Uterus (tissue), 4 donors: ENCODE measurements around the gene STAG1. TPM values are rescaled to one million over a fixed set of nuclear protein-coding genes. Genes with fewer than 3 reads are reported as not detected.

Source experiments
- DNase-seq, 2 donors: peaks; one replicate each; pipeline ENCODE4 v3.0.0-alpha.2; 2019 to 2020
- H3K27ac ChIP-seq, 2 donors: fragments of 200-600 bp; sonication (generic); 1 replicate in 1 of 2; 2 replicates in 1 of 2; pipeline ENCODE4 v1.5.1; 2016 to 2018
- H3K27me3 ChIP-seq, 2 donors: fragments of 200-600 bp; sonication (generic); one replicate each; pipeline ENCODE4 v1.5.1; 2018 to 2019; ENCODE audit warnings: control low read depth in 1 of 2
- H3K36me3 ChIP-seq, 2 donors: fragments of 200-600 bp; sonication (generic); one replicate each; pipeline ENCODE4 v1.5.1; 2019; ENCODE audit warnings: control low read depth in 1 of 2
- H3K4me1 ChIP-seq, 2 donors: fragments of 200-600 bp; sonication (generic); one replicate each; pipeline ENCODE4 v1.5.1; 2018 to 2019; ENCODE audit warnings: control low read depth in 1 of 2
- H3K4me3 ChIP-seq, 2 donors: fragments of 200-600 bp; sonication (generic); 1 replicate in 1 of 2; 2 replicates in 1 of 2; pipeline ENCODE4 v1.5.1; 2018 to 2019; ENCODE audit warnings: mild to moderate bottlenecking in 1 of 2
- H3K9me3 ChIP-seq, 2 donors: fragments of 200-600 bp; sonication (generic); one replicate each; pipeline ENCODE4 v1.5.1; 2019; ENCODE audit warnings: control low read depth in 1 of 2
- POLR2A ChIP-seq, 2 donors: fragments of 450-650 bp; IDR thresholded peaks; one replicate each; pipeline ENCODE4 v1.6.1; 2016; ENCODE audit warnings: antibody characterized with exemption in 2 of 2, mild to moderate bottlenecking in 1 of 2, moderate library complexity in 1 of 2
- intact Hi-C: fragments of 100-400 bp; cut with DNase I; formaldehyde crosslinking; loops from one replicate; pipeline ENCODE4 v1.15.1; 2023; ENCODE audit warnings: low total_unique reads
- total RNA-seq, 4 donors: library from RNA; depleted of rRNA in 3 of 4; stranded (reverse); fragments of >200 nt in 3 of 4; gene quantifications; one replicate each; pipeline versions ENCODE4 v1.1.0 to v1.2.4, GENCODE V29; 2014 to 2023
- TF ChIP-seq, protein P1 (sequence below), 4 experiments: fragments of 200-600 bp in 2 of 4; fragments of 450-650 bp in 2 of 4; sonication (generic) in 2 of 4; IDR thresholded peaks; one replicate each; pipeline ENCODE4 v1.5.1; 2016 to 2019; ENCODE audit warnings: antibody characterized with exemption in 4 of 4, mild to moderate bottlenecking in 2 of 4, moderate library complexity in 1 of 4
- donor health status: DM: yes; HTN: yes; CAD: no.

STAG1 gene
- total RNA-seq, 4 donors from 2014 or later = 41.5 to 139 (median 86.0) TPM

DNA sequence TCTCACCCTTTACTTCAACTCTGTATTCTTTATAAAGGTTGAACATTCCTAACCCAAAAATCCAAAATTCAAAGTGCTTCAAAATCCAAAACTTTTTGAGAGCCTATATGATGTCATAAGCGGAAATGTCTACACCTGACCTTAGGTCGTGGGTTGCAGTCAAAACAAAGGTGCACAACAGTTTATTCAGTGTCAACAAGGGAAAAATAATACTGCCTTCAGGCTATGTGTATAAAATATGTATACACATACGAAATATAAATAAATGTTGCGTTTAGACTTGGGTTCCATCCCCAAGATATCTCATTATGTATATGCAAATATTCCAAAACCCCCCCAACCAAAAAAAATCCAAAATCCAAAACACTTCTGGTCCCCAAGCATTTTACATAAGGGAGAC is 90.9 kb downstream of the STAG1 start:
- no peaks in the 10 kb centered on the region for H3K27me3 ChIP-seq
- TF ChIP-seq POLR2A (IDR thresholded peaks at IDR 0.05) = no peak
- TF ChIP-seq, protein P1, sequence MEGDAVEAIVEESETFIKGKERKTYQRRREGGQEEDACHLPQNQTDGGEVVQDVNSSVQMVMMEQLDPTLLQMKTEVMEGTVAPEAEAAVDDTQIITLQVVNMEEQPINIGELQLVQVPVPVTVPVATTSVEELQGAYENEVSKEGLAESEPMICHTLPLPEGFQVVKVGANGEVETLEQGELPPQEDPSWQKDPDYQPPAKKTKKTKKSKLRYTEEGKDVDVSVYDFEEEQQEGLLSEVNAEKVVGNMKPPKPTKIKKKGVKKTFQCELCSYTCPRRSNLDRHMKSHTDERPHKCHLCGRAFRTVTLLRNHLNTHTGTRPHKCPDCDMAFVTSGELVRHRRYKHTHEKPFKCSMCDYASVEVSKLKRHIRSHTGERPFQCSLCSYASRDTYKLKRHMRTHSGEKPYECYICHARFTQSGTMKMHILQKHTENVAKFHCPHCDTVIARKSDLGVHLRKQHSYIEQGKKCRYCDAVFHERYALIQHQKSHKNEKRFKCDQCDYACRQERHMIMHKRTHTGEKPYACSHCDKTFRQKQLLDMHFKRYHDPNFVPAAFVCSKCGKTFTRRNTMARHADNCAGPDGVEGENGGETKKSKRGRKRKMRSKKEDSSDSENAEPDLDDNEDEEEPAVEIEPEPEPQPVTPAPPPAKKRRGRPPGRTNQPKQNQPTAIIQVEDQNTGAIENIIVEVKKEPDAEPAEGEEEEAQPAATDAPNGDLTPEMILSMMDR (IDR thresholded peaks at IDR 0.05) = no peak
- H3K27ac ChIP-seq = no peak overlapping the region
- H3K4me1 ChIP-seq = no peaks in the 10 kb centered on the region
- H3K9me3 ChIP-seq = no peaks in the 10 kb centered on the region
- no peak overlapping the region for H3K4me3 ChIP-seq
- intact Hi-C loops = no loop called here
- no peak for DNase-seq
- H3K36me3 ChIP-seq = no peaks in the 10 kb centered on the region

DNA sequence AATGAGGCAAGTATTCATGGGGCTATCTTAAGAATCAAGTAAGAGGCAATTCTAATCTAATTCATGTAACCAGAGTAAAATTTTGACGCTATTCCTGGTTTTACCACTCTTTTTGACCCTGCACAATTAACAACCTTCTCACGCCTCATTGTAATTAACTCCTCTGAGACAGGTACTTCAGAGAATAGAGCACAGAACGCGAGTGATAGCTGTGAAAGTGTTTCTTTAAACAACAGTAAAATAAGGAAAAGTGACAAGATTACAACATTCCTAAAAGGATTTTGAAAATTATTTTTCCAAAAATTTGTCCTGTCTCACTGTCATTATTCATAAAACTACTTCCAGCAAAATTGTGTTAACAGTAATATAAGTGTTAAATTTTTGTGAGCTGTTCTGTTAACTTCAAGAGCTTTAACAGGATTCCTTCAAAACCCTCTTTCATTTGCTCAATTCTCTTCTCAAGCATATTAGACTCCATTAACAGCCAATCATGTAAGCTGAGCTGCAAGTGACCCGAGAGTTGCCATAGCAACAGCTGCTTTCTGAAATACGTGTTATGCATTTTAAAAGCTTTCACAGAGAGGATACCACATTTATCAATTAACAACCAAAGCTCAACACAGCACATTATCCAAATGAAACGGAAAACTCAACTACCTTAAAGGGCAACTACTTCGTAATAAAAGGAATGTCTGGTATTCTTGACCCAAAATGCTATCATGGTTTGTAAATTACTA is 93.1 kb downstream of the STAG1 start:
- intact Hi-C loops = no loop called here
- peaks cover 0 to under 1% of the 10 kb centered on the region in 2 donors for H3K9me3 ChIP-seq

DNA sequence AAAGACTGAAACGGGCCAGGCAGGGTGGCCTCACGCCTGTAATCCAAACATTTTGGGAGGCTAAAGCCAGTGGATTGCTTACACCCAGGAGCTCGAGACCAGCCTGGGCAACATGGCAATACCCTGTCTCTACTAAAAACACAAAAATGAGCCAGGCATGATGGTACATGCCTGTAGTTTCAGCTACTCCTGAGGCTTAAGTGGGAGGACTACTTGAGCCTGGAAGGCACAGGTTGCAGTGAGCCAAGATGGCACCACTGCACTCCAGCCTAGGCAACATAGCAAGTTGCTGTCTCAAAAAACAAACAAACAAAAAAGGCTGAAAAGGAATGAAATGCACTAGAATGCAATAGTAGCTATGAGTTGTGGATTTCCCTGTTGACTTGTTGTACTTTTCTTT is 94.7 kb downstream of the STAG1 start:
- DNase-seq = no peak
- H3K4me1 ChIP-seq = no peaks in the 10 kb centered on the region
- intact Hi-C loops = no loop called here

More for the DNA sequence above, 93.1 kb downstream of the STAG1 start:
- DNase-seq = no peak
- Histone ChIP-seq H3K27me3 (no peaks in the 10 kb centered on the region), H3K4me1 (no peaks in the 10 kb centered on the region), H3K27ac (no peak overlapping the region), H3K36me3 (no peaks in the 10 kb centered on the region), H3K4me3 (no peak overlapping the region)
- TF ChIP-seq, protein P1 (IDR thresholded peaks at IDR 0.05) = no peak
- no peak for TF ChIP-seq POLR2A (IDR thresholded peaks at IDR 0.05)

DNA sequence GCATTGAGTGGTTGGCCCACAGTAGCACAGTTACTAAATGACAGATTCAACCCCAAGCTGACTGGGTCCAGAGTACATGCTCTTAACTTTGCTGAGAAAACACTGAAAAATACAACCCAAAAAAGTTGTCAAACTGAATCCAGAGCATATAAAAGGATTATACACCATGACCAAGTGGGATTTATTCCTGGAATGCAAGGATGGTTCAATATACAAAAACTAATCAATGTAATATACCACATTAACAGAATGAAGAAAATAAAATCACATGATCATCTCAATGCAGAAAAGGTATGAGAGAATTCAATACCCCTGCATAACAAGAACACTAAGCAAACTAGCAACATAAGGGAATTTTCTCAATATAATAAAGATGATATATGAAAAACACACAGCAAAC is 98.5 kb downstream of the STAG1 start:
- Histone ChIP-seq H3K36me3 (no peaks in the 10 kb centered on the region), H3K4me1 (no peaks in the 10 kb centered on the region), H3K4me3 (no peak overlapping the region), H3K9me3 (peaks cover 0 to 12% of the 10 kb centered on the region in 2 donors), H3K27me3 (no peaks in the 10 kb centered on the region), H3K27ac (no peak overlapping the region)
- intact Hi-C loops = no loop called here
- DNase-seq = no peak
- TF ChIP-seq, protein P1 (IDR thresholded peaks at IDR 0.05) = no peak
- TF ChIP-seq POLR2A (IDR thresholded peaks at IDR 0.05) = no peak

More for the DNA sequence above, 94.7 kb downstream of the STAG1 start:
- TF ChIP-seq, protein P1 (IDR thresholded peaks at IDR 0.05) = no peak
- no peak for TF ChIP-seq POLR2A (IDR thresholded peaks at IDR 0.05)
- no peak overlapping the region for H3K27ac ChIP-seq
- no peaks in the 10 kb centered on the region for H3K36me3 ChIP-seq
- no peaks in the 10 kb centered on the region for H3K27me3 ChIP-seq
- no peak overlapping the region for H3K4me3 ChIP-seq
- H3K9me3 ChIP-seq = peaks cover 0 to 12% of the 10 kb centered on the region in 2 donors

DNA sequence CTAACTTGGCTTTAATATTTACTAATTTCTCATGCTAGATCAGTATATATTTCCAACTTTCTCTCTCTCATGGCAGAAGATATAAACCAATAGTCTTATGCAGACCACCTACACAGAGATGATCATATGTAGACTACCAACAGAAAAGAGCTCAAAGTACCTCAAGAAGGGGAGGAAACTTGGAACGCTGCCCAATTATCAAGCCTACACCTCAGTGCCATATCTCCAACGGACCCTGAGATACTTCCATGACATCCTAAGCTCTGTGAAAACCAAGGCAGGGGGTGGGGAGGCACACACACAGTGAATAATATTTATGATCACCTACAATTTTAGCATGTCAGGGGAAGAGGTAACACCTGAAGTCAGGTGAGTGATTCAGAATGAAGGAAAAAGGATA is 100.6 kb downstream of the STAG1 start:
- no peak for TF ChIP-seq POLR2A (IDR thresholded peaks at IDR 0.05)
- TF ChIP-seq, protein P1 (IDR thresholded peaks at IDR 0.05) = no peak
- no peaks in the 10 kb centered on the region for H3K4me1 ChIP-seq
- no peaks in the 10 kb centered on the region for H3K36me3 ChIP-seq
- no peak overlapping the region for H3K4me3 ChIP-seq
- no peak overlapping the region for H3K27ac ChIP-seq
- DNase-seq = no peak
- peaks cover 0 to 12% of the 10 kb centered on the region in 2 donors for H3K9me3 ChIP-seq
- H3K27me3 ChIP-seq = no peaks in the 10 kb centered on the region
- intact Hi-C loops = no loop called here
